ENCODE data around the gene MCM3AP. TPM values are rescaled to one million over a fixed set of nuclear protein-coding genes. Genes with fewer than 3 reads are reported as not detected.

MCM3AP gene
- total RNA-seq, 2 experiments from 2014 or later, result 94.3 to 96.5 TPM

DNA sequence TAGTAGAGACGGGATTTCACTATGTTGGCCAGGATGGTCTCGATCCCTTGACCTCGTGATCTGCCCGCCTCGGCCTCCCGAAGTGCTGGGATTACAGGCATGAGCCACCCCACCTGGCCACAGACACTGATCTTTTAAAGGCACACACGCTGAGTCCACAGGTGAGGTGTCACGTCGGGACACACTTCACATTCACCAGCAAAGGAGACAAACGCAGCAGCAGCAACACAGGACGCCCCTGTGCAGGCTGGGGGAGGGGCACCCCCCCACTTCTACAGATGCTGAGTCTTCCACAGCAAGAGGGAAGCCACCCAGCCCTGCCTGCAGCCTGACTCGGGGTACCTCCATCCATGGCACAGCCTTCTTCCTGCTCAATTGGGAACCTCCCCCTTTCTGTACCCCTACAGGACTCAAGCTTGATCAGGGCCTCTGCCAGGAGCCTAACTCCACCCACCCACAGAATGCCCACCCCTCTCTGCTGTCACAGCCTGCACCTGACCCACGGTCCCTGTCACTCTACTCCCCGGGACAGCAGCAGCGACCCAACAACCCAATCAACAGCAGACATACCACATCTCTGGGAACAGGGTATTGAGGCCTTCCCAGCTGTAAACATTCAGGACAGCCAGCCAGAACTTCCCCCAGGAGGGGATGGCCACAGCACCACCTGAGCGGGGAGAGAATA, 66.4 kb downstream of the MCM3AP start:
- ATAC-seq (ENCODE audit: poor library complexity) (no peak), DNase-seq (no peak)
- H3K4me3 ChIP-seq (ENCODE audit: low read length), result no peak overlapping the region
- intact Hi-C loops (cut with DNase I, micrococcal nuclease), result no loop called here
- H3K36me3 ChIP-seq (ENCODE audit: insufficient read depth, low read length), result peaks cover 27% of the 10 kb centered on the region
- no peak overlapping the region for H3K4me3 Mint-ChIP-seq
- H3K27me3 ChIP-seq (ENCODE audit: control insufficient read depth in 1 of 2, insufficient read depth in 2 of 2, low read length in 2 of 2), result no peaks in the 10 kb centered on the region
- no peaks in the 10 kb centered on the region for H3K27me3 Mint-ChIP-seq
- no peak overlapping the region for H3K27ac Mint-ChIP-seq
- peaks cover 44% of the 10 kb centered on the region for H3K36me3 Mint-ChIP-seq (ENCODE audit: low read depth)
- TF ChIP-seq, protein P1, sequence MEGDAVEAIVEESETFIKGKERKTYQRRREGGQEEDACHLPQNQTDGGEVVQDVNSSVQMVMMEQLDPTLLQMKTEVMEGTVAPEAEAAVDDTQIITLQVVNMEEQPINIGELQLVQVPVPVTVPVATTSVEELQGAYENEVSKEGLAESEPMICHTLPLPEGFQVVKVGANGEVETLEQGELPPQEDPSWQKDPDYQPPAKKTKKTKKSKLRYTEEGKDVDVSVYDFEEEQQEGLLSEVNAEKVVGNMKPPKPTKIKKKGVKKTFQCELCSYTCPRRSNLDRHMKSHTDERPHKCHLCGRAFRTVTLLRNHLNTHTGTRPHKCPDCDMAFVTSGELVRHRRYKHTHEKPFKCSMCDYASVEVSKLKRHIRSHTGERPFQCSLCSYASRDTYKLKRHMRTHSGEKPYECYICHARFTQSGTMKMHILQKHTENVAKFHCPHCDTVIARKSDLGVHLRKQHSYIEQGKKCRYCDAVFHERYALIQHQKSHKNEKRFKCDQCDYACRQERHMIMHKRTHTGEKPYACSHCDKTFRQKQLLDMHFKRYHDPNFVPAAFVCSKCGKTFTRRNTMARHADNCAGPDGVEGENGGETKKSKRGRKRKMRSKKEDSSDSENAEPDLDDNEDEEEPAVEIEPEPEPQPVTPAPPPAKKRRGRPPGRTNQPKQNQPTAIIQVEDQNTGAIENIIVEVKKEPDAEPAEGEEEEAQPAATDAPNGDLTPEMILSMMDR (IDR thresholded peaks at IDR 0.05), result no peak
- CTCF ChIA-PET, result no interaction called here
- no peaks in the 10 kb centered on the region for H3K4me1 ChIP-seq (ENCODE audit: insufficient read depth, low read length)
- no peaks in the 10 kb centered on the region for H3K4me1 Mint-ChIP-seq (ENCODE audit: low read depth)
- no peak overlapping the region for H3K27ac ChIP-seq (ENCODE audit: low read depth in 1 of 2, low read length in 2 of 2)
- H3K9me3 Mint-ChIP-seq, result no peaks in the 10 kb centered on the region
- no peaks in the 10 kb centered on the region for H3K9me3 ChIP-seq (ENCODE audit: control insufficient read depth in 1 of 2, insufficient read depth in 1 of 2, low read length in 2 of 2)
- POLR2A ChIA-PET, result no interaction called here

DNA sequence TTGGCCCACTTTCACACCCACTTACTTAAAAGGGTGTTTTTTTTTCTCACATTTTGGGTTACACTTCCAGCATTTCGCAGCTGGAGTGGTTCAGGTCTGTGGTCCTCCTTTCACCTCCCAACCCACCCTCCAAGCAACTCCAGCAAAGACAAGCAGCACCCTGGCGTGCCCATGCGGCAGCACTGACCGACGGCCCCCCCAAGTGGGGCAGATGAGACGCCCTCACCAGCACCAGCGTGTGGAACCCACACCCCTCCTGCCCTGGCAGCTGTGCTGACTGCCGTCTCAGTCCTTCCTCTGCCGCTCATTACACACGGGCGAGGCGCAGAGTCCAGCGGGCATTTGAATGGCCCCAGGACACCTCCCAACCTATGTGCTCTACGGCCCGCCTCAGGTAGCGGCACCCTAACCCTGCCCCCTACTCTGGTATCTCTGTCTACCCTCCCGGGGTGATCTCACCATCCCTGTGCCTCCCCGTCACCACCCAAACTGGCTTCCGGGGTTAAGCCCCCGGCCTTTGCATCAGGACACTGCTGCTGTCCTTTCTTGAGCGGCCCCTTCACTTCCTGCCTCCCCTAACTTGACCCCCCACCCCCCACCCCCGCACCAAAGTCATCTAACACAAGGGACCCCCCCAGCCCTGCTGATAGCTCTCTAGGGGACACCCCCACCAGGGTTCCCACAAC, 67.8 kb downstream of the MCM3AP start:
- intact Hi-C loops (cut with DNase I, micrococcal nuclease), result no loop called here
- H3K36me3 Mint-ChIP-seq (ENCODE audit: low read depth), result peaks cover 42% of the 10 kb centered on the region
- H3K27me3 Mint-ChIP-seq, result no peaks in the 10 kb centered on the region
- TF ChIP-seq, protein P1 (IDR thresholded peaks at IDR 0.05), result no peak
- DNase-seq, result peak in 1 of 14 experiments; percentile 11
- no peak overlapping the region for H3K4me3 Mint-ChIP-seq
- no peak overlapping the region for H3K27ac ChIP-seq (ENCODE audit: low read depth in 1 of 2, low read length in 2 of 2)
- H3K9me3 ChIP-seq (ENCODE audit: control insufficient read depth in 1 of 2, insufficient read depth in 1 of 2, low read length in 2 of 2), result no peaks in the 10 kb centered on the region
- H3K4me1 ChIP-seq (ENCODE audit: insufficient read depth, low read length), result no peaks in the 10 kb centered on the region
- H3K27me3 ChIP-seq (ENCODE audit: control insufficient read depth in 1 of 2, insufficient read depth in 2 of 2, low read length in 2 of 2), result no peaks in the 10 kb centered on the region
- ChIA-PET POLR2A (no interaction called here), CTCF (no interaction called here)
- H3K36me3 ChIP-seq (ENCODE audit: insufficient read depth, low read length), result peaks cover 30% of the 10 kb centered on the region
- H3K9me3 Mint-ChIP-seq, result no peaks in the 10 kb centered on the region
- H3K4me3 ChIP-seq (ENCODE audit: low read length), result no peak overlapping the region
- ATAC-seq (ENCODE audit: poor library complexity), result no peak
- no peak overlapping the region for H3K27ac Mint-ChIP-seq
- no peaks in the 10 kb centered on the region for H3K4me1 Mint-ChIP-seq (ENCODE audit: low read depth)

DNA sequence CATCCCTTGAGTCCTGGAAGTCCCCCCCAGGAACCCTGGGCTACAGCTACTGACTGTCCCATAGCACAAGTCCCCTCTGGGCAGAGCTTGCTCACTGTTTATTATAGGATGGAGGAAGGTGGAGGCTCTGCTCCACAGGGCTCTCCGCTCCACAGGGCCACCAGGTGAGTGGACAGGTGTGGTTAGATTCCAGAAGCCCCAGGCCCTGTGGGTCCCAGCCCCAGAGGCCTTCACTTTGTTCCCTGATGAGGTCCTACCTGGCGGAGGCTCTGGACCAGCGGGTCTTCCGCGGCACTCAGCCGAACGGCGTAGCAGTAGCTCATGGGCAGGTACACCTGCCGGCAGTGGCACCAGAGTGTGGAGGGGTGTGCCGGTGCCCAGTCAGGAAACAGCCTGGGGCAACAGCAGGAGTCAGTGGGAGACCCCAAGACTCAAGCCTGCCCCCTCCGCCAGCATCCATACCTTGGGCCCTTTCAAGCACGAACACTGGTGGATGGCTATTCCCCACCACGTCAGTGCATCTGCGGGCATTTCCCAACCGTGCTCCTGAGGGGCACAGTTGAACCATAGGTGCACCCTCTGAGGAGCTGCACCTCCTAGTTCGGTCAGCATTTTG, 69.2 kb downstream of the MCM3AP start:
- ChIA-PET CTCF (no interaction called here), POLR2A (no interaction called here)
- Histone ChIP-seq H3K9me3 (ENCODE audit: control insufficient read depth in 1 of 2, insufficient read depth in 1 of 2, low read length in 2 of 2) (no peaks in the 10 kb centered on the region), H3K27me3 (ENCODE audit: control insufficient read depth in 1 of 2, insufficient read depth in 2 of 2, low read length in 2 of 2) (no peaks in the 10 kb centered on the region), H3K4me3 (ENCODE audit: low read length) (no peak overlapping the region), H3K4me1 (ENCODE audit: insufficient read depth, low read length) (no peaks in the 10 kb centered on the region), H3K27ac (ENCODE audit: low read depth in 1 of 2, low read length in 2 of 2) (no peak overlapping the region), H3K36me3 (ENCODE audit: insufficient read depth, low read length) (peaks cover 23% of the 10 kb centered on the region)
- Mint-ChIP-seq H3K4me3 (no peak overlapping the region), H3K36me3 (ENCODE audit: low read depth) (peaks cover 28% of the 10 kb centered on the region), H3K4me1 (ENCODE audit: low read depth) (no peaks in the 10 kb centered on the region), H3K27me3 (no peaks in the 10 kb centered on the region), H3K27ac (no peak overlapping the region), H3K9me3 (no peaks in the 10 kb centered on the region)
- intact Hi-C loops (cut with DNase I, micrococcal nuclease), result no loop called here
- TF ChIP-seq, protein P1 (IDR thresholded peaks at IDR 0.05), result no peak
- ATAC-seq (ENCODE audit: poor library complexity), result no peak
- no peak for DNase-seq

Measured in CD4-positive, alpha-beta T cell (primary cell).